HG02759 (cell line): ENCODE data around the gene H1-8.
A peak's percentile ranks its signal among the peaks of the same experiment; 100 is the strongest.
"Not testable (repeated sequence)": the region's sequence is repeated elsewhere in the genome, so short reads cannot be mapped to it uniquely, and the experiment has no call there.

Experiments
- ATAC-seq: cut with Tn5 transposase; IDR thresholded peaks from one replicate; pipeline ENCODE4 v1.9.1; 2021; ENCODE audit warnings: mild to moderate bottlenecking, moderate library complexity; ENCODE audit not compliant: unreplicated experiment

Gene H1-8

GRCh38 chr3:129514563-129514962 lies 28.4 kb upstream of the H1-8 start:
- no peak for ATAC-seq

DNA sequence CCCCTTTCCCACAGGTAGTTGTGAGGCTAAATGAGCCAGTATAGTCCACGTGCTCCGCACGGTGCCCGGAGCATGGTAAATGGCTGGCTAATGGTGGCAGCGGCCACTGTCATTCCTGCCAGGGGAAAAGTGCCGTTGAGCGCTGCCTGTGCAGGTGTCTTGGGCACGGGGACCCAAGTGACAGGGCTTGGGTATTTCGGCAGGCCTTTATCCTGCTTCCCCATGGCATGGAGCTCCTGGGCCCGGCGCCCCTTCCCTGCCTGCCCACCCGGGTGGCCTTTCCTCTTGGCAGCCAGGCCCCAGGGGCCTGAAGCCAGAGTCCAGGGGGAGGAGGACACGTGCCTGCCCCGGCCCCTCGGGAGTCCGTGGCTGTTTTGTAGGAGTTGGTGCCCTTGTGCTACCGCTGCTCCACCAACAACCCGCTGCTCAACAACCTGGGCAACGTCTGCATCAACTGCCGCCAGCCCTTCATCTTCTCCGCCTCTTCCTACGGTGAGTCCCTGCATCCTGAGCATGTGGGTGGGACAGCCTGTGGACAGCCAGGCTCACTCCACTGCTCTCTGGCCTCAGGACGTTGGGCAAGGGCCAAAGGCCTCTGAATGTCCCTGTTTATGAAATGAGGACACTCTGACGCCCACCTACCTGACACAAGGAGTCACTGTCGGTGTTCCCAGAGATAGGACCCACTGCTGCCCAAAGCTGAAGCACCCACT lies 27.7 kb upstream of the H1-8 start:
- ATAC-seq: not testable (repeated sequence)

DNA sequence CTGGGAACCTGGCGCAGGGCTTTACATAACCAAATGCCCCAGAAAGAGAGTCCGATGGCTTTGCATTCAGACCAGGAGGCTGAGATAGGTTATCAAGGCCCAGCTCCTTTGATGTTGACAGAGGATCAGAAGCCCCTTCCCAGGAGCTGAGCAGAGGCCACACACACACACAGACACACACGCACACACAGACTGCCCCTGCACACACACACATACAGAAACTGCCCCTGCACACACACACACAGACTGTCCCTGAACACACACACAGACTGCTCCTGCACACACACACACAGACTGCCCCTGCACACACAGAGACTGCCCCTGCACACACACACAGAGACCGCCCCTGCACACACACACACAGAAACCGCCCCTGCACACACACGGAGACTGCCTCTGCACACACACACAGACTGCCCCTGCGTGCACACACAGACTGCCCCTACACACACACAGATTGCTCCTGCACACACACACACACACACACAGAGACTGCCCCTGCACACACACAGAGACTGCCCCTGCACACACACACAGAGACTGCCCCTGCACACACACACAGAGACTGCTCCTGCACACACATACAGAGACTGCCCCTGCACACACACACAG lies 27.0 kb upstream of the H1-8 start:
- ATAC-seq: not testable (repeated sequence)

- ATAC-seq: no peak
These were observed 25.5 kb upstream of the H1-8 start for GRCh38 chr3:129517516-129517915.

- no peak for ATAC-seq
These were observed 24.9 kb upstream of the H1-8 start for GRCh38 chr3:129518038-129518561.

- ATAC-seq: no peak
These were observed 24.4 kb upstream of the H1-8 start for GRCh38 chr3:129518581-129518980.

- ATAC-seq: no peak
These were observed 23.5 kb upstream of the H1-8 start for GRCh38 chr3:129519449-129519848.

DNA sequence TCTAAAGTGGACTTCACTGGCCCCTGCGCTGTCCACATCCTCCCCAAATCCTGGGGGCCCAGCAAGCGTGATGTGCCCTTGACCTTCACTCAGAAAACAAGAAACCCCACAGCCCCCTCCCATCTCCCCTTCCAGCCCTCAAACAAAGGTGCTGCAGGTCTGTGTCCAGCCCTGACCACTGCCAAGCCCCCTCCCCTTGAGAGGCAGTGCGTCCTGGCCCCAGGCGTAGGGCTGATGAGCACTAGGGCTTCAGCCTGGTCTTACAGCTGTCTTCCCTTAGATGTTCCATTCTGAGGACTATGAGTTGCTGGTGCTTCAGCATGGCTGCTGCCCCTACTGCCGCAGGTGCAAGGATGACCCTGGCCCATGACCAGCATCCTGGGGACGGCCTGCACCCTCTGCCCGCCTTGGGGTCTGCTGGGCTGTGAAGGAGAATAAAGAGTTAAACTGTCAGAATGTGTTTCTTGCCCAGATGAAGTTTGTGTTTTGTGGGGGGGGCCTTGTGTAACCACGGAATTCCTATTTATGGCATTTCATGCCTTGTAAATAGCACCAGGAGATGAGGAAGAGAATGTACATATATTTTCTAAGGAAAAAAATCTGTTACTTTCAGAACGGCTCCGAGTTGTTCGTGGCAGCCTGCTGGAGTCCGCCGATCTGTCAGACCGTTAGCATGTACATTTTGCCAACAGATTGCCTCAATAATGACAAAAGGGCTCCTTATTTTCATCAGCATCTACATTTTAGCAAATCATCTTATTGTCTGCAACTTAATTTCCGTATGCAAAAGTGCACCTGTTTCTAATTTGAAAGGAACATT lies 22.9 kb upstream of the H1-8 start:
- no peak for ATAC-seq

- ATAC-seq: no peak
These were observed 22.0 kb upstream of the H1-8 start for GRCh38 chr3:129520960-129521359.

GRCh38 chr3:129521611-129522010 lies 21.4 kb upstream of the H1-8 start:
- no peak for ATAC-seq

- ATAC-seq: no peak
These were observed 20.0 kb upstream of the H1-8 start for GRCh38 chr3:129522953-129523352.

GRCh38 chr3:129524081-129524480 lies 18.9 kb upstream of the H1-8 start:
- ATAC-seq: no peak

GRCh38 chr3:129525341-129525968 lies 17.5 kb upstream of the H1-8 start:
- ATAC-seq: no peak

DNA sequence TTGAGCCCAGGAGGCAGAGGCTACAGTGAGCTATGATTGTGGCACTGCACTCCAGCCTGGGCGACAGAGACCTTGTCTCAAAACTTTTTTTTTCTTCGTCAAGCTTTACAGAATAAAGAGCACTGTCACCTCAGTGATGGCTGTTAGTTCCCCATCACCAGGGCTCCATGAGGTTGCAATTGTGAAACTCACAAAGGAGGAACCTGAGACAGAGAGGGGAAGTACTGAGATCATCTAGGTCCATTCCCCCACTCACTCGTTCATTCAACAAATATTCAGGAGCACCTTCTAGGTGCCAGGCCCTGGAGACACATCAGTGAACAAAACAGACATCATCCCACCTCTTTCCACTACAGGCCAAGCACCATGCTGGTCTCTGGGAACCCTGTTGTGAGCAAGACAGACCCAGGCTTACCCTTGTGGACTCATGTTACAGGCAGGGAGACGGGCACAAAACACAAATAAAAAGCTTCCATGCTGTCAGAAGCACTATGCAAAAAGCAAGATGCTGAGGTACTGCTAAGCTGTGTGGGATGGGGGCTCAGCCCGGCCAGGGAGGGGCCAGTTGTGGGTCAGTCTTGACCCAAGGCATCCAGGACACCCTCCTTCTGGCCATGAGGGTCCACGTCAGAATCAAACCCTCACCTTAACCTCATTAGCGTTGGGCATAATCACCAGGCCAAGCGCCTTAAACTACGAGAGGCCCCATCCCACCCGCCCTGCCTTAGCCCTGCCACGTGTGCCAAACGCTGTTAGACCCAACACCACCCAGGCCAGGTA lies 16.7 kb upstream of the H1-8 start:
- peak; percentile 96 for ATAC-seq

DNA sequence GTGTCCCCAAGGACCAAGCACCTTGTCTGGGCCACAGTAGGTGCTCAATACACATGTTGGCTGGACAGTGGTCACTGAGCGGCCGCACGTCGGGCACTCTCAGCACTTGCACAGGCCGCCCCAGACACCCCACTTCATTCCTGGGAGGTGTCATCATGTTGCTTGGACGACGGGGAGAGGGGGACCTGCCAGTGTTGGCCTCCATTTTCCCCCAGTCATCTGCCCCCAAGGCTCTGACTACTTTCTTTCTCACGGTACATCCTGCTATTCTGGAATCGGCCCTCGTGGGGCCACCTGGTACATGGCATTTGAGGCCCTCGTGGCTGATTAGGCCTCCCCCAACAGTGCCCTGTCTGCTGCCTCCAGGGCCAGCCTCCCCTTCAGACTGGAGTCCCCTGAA lies 15.7 kb upstream of the H1-8 start:
- no peak for ATAC-seq

GRCh38 chr3:129528589-129529100 lies 14.3 kb upstream of the H1-8 start, which contains the start of gene RHO:
TSS of gene RHO (plus strand) at chr3:129528639. CDS start at chr3:129528734, 95 bp downstream.
- ATAC-seq: no peak

DNA sequence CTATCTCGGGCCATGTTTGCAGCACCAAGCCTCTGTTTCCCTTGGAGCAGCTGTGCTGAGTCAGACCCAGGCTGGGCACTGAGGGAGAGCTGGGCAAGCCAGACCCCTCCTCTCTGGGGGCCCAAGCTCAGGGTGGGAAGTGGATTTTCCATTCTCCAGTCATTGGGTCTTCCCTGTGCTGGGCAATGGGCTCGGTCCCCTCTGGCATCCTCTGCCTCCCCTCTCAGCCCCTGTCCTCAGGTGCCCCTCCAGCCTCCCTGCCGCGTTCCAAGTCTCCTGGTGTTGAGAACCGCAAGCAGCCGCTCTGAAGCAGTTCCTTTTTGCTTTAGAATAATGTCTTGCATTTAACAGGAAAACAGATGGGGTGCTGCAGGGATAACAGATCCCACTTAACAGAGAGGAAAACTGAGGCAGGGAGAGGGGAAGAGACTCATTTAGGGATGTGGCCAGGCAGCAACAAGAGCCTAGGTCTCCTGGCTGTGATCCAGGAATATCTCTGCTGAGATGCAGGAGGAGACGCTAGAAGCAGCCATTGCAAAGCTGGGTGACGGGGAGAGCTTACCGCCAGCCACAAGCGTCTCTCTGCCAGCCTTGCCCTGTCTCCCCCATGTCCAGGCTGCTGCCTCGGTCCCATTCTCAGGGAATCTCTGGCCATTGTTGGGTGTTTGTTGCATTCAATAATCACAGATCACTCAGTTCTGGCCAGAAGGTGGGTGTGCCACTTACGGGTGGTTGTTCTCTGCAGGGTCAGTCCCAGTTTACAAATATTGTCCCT lies 13.4 kb upstream of the H1-8 start:
- ATAC-seq: no peak

DNA sequence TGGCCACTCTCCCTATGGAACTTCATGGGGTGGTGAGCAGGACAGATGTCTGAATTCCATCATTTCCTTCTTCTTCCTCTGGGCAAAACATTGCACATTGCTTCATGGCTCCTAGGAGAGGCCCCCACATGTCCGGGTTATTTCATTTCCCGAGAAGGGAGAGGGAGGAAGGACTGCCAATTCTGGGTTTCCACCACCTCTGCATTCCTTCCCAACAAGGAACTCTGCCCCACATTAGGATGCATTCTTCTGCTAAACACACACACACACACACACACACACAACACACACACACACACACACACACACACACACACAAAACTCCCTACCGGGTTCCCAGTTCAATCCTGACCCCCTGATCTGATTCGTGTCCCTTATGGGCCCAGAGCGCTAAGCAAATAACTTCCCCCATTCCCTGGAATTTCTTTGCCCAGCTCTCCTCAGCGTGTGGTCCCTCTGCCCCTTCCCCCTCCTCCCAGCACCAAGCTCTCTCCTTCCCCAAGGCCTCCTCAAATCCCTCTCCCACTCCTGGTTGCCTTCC lies 12.7 kb upstream of the H1-8 start:
- no peak for ATAC-seq

- no peak for ATAC-seq
These were observed 12.2 kb upstream of the H1-8 start for GRCh38 chr3:129530821-129531220.
